ENCODE results near the gene RNF31.

DNA sequence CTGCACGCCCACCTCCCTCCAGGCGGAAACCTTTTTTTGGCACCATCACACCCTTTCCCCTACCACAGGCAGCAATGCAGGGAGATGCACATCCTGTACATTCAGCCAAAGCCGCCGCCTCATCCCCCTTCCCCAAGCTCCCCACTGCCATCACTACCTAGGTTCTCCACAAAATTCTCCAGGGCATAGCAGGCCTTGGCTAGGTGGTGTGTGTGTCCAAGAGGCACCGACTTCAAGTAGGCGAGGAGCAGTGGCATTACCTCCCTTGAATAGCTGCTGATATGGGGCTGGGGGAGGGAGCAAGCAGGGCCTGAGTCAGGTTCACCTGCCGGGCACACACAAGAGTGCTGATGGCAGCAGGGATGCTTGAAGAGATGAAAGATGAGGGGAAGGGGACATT, 37.7 kb downstream of the RNF31 start:
- TF ChIP-seq, protein P1, sequence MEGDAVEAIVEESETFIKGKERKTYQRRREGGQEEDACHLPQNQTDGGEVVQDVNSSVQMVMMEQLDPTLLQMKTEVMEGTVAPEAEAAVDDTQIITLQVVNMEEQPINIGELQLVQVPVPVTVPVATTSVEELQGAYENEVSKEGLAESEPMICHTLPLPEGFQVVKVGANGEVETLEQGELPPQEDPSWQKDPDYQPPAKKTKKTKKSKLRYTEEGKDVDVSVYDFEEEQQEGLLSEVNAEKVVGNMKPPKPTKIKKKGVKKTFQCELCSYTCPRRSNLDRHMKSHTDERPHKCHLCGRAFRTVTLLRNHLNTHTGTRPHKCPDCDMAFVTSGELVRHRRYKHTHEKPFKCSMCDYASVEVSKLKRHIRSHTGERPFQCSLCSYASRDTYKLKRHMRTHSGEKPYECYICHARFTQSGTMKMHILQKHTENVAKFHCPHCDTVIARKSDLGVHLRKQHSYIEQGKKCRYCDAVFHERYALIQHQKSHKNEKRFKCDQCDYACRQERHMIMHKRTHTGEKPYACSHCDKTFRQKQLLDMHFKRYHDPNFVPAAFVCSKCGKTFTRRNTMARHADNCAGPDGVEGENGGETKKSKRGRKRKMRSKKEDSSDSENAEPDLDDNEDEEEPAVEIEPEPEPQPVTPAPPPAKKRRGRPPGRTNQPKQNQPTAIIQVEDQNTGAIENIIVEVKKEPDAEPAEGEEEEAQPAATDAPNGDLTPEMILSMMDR (IDR thresholded peaks at IDR 0.05; ENCODE audit: low read length) = no peak
- no peak for TF ChIP-seq EZH2phosphoT487 (IDR thresholded peaks at IDR 0.05; ENCODE audit: low read length)
